C4-2B (cell line): ENCODE results near the gene MT1B.

ENCODE experiments used
- ZFX ChIP-seq: fragments of 450-650 bp; IDR thresholded peaks from 2 replicates; pipeline ENCODE4 v1.6.1; 2017
- TF ChIP-seq, protein P1 (sequence below): fragments of 450-650 bp; conservative IDR thresholded peaks from 2 replicates; pipeline ENCODE4 v1.5.1; 2017; ENCODE audit warnings: mild to moderate bottlenecking

DNA sequence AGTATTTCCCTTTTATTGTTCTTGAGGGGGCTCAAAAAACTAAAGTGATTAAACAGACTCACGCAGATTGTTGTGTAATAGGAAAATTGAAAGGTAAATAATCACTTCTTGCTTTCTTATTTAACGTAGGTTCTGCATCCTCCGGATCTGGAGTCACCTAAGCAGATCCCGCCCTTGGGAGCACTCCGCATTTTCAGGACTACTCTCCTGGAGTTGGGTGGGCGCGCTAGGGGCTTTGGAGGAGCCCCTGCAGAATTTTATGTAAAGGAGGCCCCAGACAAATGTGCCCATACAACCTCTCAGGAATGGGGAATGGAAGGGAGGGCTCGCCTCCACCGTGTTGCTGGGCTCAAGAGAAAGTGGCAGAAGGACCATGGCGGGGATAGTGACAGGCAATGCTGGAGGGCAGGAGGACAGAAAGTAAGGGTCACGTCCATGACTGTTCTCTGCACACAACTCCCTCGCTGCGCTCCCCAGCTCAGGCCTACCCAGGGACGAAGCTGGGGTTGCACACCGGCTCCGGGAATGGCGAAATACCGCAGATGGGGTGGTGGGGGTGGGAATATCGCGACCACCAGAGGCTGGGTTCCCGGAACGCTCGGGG, 35.0 kb upstream of the MT1B start:
- TF ChIP-seq, protein P1, sequence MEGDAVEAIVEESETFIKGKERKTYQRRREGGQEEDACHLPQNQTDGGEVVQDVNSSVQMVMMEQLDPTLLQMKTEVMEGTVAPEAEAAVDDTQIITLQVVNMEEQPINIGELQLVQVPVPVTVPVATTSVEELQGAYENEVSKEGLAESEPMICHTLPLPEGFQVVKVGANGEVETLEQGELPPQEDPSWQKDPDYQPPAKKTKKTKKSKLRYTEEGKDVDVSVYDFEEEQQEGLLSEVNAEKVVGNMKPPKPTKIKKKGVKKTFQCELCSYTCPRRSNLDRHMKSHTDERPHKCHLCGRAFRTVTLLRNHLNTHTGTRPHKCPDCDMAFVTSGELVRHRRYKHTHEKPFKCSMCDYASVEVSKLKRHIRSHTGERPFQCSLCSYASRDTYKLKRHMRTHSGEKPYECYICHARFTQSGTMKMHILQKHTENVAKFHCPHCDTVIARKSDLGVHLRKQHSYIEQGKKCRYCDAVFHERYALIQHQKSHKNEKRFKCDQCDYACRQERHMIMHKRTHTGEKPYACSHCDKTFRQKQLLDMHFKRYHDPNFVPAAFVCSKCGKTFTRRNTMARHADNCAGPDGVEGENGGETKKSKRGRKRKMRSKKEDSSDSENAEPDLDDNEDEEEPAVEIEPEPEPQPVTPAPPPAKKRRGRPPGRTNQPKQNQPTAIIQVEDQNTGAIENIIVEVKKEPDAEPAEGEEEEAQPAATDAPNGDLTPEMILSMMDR, result no peak
- TF ChIP-seq ZFX, result no peak
